Body of pancreas (tissue), 4 donors: ENCODE measurements around the gene D2HGDH.

Experiments
- CTCF ChIP-seq, 7 experiments: fragments of 450-650 bp in 4 of 7; fragments of 200-600 bp in 3 of 7; sonication (generic) in 3 of 7; IDR thresholded peaks; one replicate each; pipeline ENCODE4 v1.5.1; 2016 to 2019; ENCODE audit warnings: antibody characterized with exemption in 7 of 7
- POLR2A ChIP-seq, 3 donors: fragments of 450-650 bp; IDR thresholded peaks; one replicate each; pipeline ENCODE4 v1.6.1; 2016; ENCODE audit warnings: antibody characterized with exemption in 3 of 3, mild to moderate bottlenecking in 2 of 3

- no peak for TF ChIP-seq CTCF (IDR thresholded peaks at IDR 0.05)
- TF ChIP-seq POLR2A (IDR thresholded peaks at IDR 0.05): no peak
These were observed 75.2 kb downstream of the D2HGDH start for GRCh38 chr2:241809383-241810306.
